HepG2 (cell line): Measurements from ENCODE around the gene SEPTIN10. TPM values are rescaled to one million over a fixed set of nuclear protein-coding genes. Genes with fewer than 3 reads are reported as not detected.
A peak's percentile ranks its signal among the peaks of the same experiment; 100 is the strongest.

ENCODE experiments used
- AHDC1 ChIP-seq: sonication (generic); formaldehyde crosslinking; IDR thresholded peaks from 2 replicates; pipeline ENCODE4 v1.5.1; 2020; ENCODE audit warnings: mild to moderate bottlenecking, missing genetic modification reagents, borderline replicate concordance
- FOXC1 ChIP-seq: sonication (generic); formaldehyde crosslinking; IDR thresholded peaks from 2 replicates; pipeline ENCODE4 v1.8.0; 2022; ENCODE audit warnings: mild to moderate bottlenecking, missing genetic modification reagents, borderline replicate concordance
- HMGA1 ChIP-seq: sonication (generic); formaldehyde crosslinking; conservative IDR thresholded peaks from 2 replicates; pipeline ENCODE4 v1.4.0; 2020; ENCODE audit warnings: missing genetic modification reagents
- HNF4A ChIP-seq: sonication (generic); formaldehyde crosslinking; IDR thresholded peaks from 2 replicates; pipeline ENCODE4 v1.4.0; 2020; ENCODE audit warnings: missing genetic modification reagents
- MAX ChIP-seq: IDR thresholded peaks from 2 replicates; pipeline ENCODE4 v1.6.1; 2012; ENCODE audit warnings: inconsistent platforms
- MIER3 ChIP-seq: IDR thresholded peaks from 2 replicates; pipeline ENCODE4 v1.6.1; 2016; ENCODE audit warnings: missing compliant biosample characterization, borderline replicate concordance
- NFE2L2 ChIP-seq: fragments of 150-350 bp; IDR thresholded peaks from 2 replicates; pipeline ENCODE4 v1.6.1; 2014; ENCODE audit warnings: low read length
- STAG1 ChIP-seq: sonication (generic); formaldehyde crosslinking; IDR thresholded peaks from 2 replicates; pipeline ENCODE4 v1.4.0; 2020; ENCODE audit warnings: missing genetic modification reagents
- THAP11 ChIP-seq: IDR thresholded peaks from 2 replicates; pipeline ENCODE4 v1.6.1; 2016; ENCODE audit warnings: missing biosample characterization, missing genetic modification reagents
- TSC22D2 ChIP-seq: sonication (generic); formaldehyde crosslinking; IDR thresholded peaks from 2 replicates; pipeline ENCODE4 v1.5.1; 2020; ENCODE audit warnings: missing genetic modification reagents, mild to moderate bottlenecking, borderline replicate concordance
- ZEB1 ChIP-seq: IDR thresholded peaks from 2 replicates; pipeline ENCODE4 v1.6.1; 2012; ENCODE audit warnings: mild to moderate bottlenecking, low read depth, inconsistent platforms; ENCODE audit not compliant: insufficient replicate concordance
- ZNF33A ChIP-seq: sonication (generic); formaldehyde crosslinking; IDR thresholded peaks from 2 replicates; pipeline ENCODE4 v1.5.1; 2020; ENCODE audit warnings: missing genetic modification reagents, mild to moderate bottlenecking, moderate library complexity, borderline replicate concordance
- ZNF431 ChIP-seq: sonication (generic); formaldehyde crosslinking; IDR thresholded peaks from 2 replicates; pipeline ENCODE4 v1.9.0; 2022; ENCODE audit warnings: missing genetic modification reagents, low read depth, mild to moderate bottlenecking, borderline replicate concordance
- polyA plus RNA-seq, 8 experiments: library from polyadenylated mRNA; depleted of rRNA in 3 of 8; stranded (reverse) in 7 of 8; unstranded in 1 of 8; fragments of >200 nt; fragmentation: Illumina TruSeq in 4 of 8; extraction: Trizol in 4 of 8; gene quantifications; 2 replicates each; pipeline versions ENCODE4 v1.2.1 to v1.2.3, GENCODE V29; 2011 to 2016; ENCODE audit warnings: low read depth in 4 of 8, missing spikeins in 1 of 8, mixed read lengths in 1 of 8; ENCODE audit not compliant: insufficient read depth in 1 of 8
- total RNA-seq, 5 experiments: library from RNA; depleted of rRNA; stranded (reverse); fragments of >200 nt; fragmentation: Illumina TruSeq; extraction: Trizol; gene quantifications; 2 replicates each; pipeline ENCODE4 v1.2.3, GENCODE V29; 2016; ENCODE audit warnings: low read depth in 1 of 5
- TF ChIP-seq, protein P1 (sequence below): sonication (generic); formaldehyde crosslinking; IDR thresholded peaks from 2 replicates; pipeline ENCODE4 v1.4.0; 2020; ENCODE audit warnings: missing genetic modification reagents

SEPTIN10 gene
- total and polyA plus RNA-seq, 2 of the 13 experiments (the other 11 are each of a cell fraction or from before 2014, with no cell fraction given) = 45.8 to 67.5 TPM

DNA sequence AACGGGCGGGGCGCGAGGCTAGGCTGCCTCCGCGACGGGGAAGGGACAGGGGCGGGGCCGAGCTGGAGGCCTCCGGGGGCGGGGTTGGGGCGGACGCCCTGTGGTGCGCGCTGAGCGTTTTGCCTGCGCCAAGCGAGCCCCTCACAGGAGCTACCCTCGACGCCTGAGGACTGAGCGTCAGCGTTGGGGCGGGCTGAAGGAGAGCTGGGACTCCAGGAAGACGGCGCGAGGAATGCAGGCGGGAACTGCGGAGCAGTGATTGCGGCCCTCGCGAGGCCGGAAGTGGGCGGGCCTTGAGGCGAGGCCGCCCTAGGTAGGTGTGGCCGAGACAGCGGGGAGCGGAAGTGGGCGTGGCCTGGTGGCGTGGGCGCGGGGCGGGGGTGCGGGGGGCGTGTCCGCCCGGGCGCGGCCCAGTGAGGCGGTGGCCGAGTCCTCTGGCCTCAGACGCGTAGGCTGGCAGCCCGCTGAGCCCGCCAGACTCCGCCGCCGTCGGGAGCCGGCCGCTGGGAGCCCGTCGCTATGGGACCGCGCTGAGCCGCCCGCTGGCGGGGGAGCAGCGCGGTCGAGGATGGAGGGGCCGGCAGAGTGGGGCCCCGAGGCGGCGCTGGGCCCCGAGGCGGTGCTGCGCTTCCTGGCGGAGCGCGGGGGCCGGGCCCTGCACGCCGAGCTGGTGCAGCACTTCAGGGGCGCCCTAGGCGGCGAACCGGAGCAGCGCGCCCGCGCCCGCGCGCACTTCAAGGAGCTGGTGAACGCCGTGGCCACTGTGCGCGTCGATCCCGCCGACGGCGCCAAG lies at the start of gene SEPTIN10, which contains the start of gene SOWAHC (continued):
- TF ChIP-seq AHDC1 (CRISPR knock-in tag) (no peak; the same call in 1 of the 2 replicates), ZEB1 (no peak), ZNF33A (CRISPR knock-in tag) (no peak), MIER3 (peak; percentile 80; the same call in 1 of the 2 replicates), MAX (peak; percentile 85), FOXC1 (CRISPR knock-in tag) (peak; percentile 93), TSC22D2 (CRISPR knock-in tag) (peak; percentile 67; the same call in 1 of the 2 replicates), HNF4A (CRISPR knock-in tag) (peak; percentile 63; the same call in 1 of the 2 replicates), THAP11 (CRISPR knock-in tag) (peak; percentile 88), ZNF431 (CRISPR knock-in tag) (peak; percentile 43), STAG1 (CRISPR knock-in tag) (no peak; the same call in 1 of the 2 replicates), NFE2L2 (no peak), HMGA1 (CRISPR knock-in tag) (no peak)
- TF ChIP-seq, protein P1, sequence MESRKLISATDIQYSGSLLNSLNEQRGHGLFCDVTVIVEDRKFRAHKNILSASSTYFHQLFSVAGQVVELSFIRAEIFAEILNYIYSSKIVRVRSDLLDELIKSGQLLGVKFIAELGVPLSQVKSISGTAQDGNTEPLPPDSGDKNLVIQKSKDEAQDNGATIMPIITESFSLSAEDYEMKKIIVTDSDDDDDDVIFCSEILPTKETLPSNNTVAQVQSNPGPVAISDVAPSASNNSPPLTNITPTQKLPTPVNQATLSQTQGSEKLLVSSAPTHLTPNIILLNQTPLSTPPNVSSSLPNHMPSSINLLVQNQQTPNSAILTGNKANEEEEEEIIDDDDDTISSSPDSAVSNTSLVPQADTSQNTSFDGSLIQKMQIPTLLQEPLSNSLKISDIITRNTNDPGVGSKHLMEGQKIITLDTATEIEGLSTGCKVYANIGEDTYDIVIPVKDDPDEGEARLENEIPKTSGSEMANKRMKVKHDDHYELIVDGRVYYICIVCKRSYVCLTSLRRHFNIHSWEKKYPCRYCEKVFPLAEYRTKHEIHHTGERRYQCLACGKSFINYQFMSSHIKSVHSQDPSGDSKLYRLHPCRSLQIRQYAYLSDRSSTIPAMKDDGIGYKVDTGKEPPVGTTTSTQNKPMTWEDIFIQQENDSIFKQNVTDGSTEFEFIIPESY (CRISPR knock-in tag) = peak; percentile 60; the same call in 1 of the 2 replicates
